WTC11 (cell line): ENCODE results near the gene SPACA1. TPM values are rescaled to one million over a fixed set of nuclear protein-coding genes. Genes with fewer than 3 reads are reported as not detected.

Source experiments
- E2F1 ChIP-seq: sonication (generic); formaldehyde crosslinking; IDR thresholded peaks from 2 replicates; pipeline ENCODE4 v1.8.0; 2022; ENCODE audit warnings: mild to moderate bottlenecking, missing genetic modification reagents
- total RNA-seq: library from RNA; stranded (reverse); gene quantifications from 3 replicates; pipeline ENCODE4 v1.2.3, GENCODE V29; 2021

The SPACA1 gene
- total RNA-seq, 1 experiment from 2014 or later: not detected

- no peak for TF ChIP-seq E2F1 (CRISPR knock-in tag)
These were observed 68.6 kb downstream of the SPACA1 start (continued) for GRCh38 chr6:88116276-88116675.

Other genes starting within 250 kb of the SPACA1 start
- gene CNR1, start 118.5 kb downstream of the SPACA1 start, total RNA-seq: 0.23 to 0.48 TPM (median 0.25 TPM) in 3 replicates